ENCODE data around the gene FBN2. TPM values are rescaled to one million over a fixed set of nuclear protein-coding genes. Genes with fewer than 3 reads are reported as not detected.

The FBN2 gene
- total and polyA plus RNA-seq, 2 experiments from 2014 or later: 41.0 to 143 TPM

DNA sequence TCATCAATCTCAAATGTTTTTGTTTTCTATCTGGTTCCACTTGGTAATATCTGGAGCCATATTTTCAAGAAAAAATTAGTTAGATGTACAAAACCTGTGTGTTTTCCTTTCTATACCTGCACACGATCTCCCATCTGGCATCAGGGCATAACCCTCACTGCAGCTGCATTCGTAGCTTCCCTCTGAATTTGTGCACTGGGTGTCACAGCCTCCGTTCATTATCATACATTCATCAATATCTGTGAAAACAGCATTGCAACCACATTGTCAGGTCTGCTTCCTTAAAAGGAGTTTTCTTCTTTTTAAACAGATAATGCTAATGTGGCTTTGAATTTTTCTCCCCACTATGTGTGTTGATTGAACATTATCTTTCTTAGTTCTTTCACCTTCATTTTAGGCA is 202.7 kb downstream of the FBN2 start:
- Histone ChIP-seq H3K27ac (no peak overlapping the region), H3K9me2 (replicated peaks; ENCODE audit: insufficient read depth) (no peaks in the 10 kb centered on the region), H3K4me3 (no peak overlapping the region), H3K9me3 (ENCODE audit: low read depth) (no peaks in the 10 kb centered on the region), H3K79me2 (no peaks in the 10 kb centered on the region), H4K20me1 (ENCODE audit: insufficient read depth, poor library complexity, severe bottlenecking) (no peaks in the 10 kb centered on the region), H3K4me2 (no peak overlapping the region), H3K4me1 (ENCODE audit: insufficient read depth) (no peaks in the 10 kb centered on the region), H2AFZ (no peak overlapping the region), H3K36me3 (replicated peaks; ENCODE audit: insufficient read depth, low read depth) (peaks cover 2% of the 10 kb centered on the region), H3K27me3 (no peaks in the 10 kb centered on the region)
- TF ChIP-seq EZH2phosphoT487 (IDR thresholded peaks at IDR 0.05; ENCODE audit: low read depth, severe bottlenecking, unreplicated experiment): no peak
- no peak for TF ChIP-seq EZH2 (IDR thresholded peaks at IDR 0.05; ENCODE audit: borderline replicate concordance)
- TF ChIP-seq, protein P1, sequence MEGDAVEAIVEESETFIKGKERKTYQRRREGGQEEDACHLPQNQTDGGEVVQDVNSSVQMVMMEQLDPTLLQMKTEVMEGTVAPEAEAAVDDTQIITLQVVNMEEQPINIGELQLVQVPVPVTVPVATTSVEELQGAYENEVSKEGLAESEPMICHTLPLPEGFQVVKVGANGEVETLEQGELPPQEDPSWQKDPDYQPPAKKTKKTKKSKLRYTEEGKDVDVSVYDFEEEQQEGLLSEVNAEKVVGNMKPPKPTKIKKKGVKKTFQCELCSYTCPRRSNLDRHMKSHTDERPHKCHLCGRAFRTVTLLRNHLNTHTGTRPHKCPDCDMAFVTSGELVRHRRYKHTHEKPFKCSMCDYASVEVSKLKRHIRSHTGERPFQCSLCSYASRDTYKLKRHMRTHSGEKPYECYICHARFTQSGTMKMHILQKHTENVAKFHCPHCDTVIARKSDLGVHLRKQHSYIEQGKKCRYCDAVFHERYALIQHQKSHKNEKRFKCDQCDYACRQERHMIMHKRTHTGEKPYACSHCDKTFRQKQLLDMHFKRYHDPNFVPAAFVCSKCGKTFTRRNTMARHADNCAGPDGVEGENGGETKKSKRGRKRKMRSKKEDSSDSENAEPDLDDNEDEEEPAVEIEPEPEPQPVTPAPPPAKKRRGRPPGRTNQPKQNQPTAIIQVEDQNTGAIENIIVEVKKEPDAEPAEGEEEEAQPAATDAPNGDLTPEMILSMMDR (IDR thresholded peaks at IDR 0.05; ENCODE audit: poor library complexity): no peak
- WGBS (ENCODE audit: low lambda C conversion rate, missing lambda C conversion rate): 93% methylated on average over 3 of the region's 3 CpGs
- no peak for DNase-seq (ENCODE audit: low spot score)

DNA sequence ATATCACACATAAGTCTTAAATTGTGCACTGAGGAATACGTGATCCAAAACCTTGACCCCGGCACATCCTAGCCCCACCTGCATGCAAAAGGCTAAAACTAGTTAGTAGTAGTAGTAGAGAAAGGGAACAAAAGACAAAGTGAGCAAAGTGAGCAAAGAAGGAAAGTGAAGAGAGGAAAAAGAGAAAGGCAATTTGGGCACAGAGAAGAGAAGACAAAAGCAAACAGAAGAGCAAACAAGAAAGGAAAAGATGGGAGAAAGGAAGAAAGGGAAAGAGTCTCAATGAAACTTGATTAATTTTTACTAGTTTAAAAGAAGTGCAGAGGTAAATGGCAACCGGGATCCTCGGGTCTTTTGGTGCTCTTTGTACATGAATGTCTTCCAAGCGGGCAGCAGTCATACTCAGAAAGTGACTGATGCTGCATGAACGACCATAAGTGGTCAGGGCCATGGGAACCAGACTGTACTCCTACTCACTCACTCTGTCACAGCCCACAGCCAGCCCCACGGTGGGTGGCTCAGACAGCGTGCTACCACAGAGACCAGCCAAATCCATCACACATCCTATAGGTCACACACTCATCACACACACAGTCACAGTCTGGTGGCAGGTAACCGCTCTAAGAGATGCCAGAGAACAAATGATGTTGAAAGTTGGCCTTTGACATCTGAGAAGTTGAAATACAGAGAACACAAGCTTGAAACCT is 203.9 kb downstream of the FBN2 start:
- H3K79me2 ChIP-seq: no peaks in the 10 kb centered on the region
- 95% methylated on average over 9 of the region's 9 CpGs for WGBS (ENCODE audit: low lambda C conversion rate, missing lambda C conversion rate)

DNA sequence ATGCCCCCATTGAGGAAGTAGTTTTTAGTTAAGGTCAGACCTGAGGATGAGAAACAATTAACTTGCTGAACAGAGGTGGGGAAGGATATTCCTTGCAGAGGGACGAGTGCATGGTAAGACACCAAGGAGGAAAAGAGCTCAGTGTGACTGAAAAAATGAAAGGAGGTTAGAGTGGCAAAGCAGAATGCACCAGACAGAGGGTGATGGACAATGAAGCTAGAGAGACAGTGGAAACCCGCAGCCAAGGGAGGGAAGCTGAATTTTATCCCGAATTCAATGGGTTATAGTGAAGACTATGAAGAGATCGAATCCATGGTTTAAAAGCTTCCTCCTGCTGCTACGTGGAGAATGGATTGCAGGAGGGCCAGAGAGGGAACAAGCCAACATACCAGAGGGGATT is 206.8 kb downstream of the FBN2 start:
- Histone ChIP-seq H3K27me3 (no peaks in the 10 kb centered on the region), H3K79me2 (no peaks in the 10 kb centered on the region), H2AFZ (no peak overlapping the region), H3K4me2 (no peak overlapping the region), H3K36me3 (replicated peaks; ENCODE audit: insufficient read depth, low read depth) (peaks cover 2% of the 10 kb centered on the region), H3K9me2 (replicated peaks; ENCODE audit: insufficient read depth) (no peaks in the 10 kb centered on the region), H3K27ac (no peak overlapping the region), H3K9me3 (ENCODE audit: low read depth) (no peaks in the 10 kb centered on the region), H4K20me1 (ENCODE audit: insufficient read depth, poor library complexity, severe bottlenecking) (no peaks in the 10 kb centered on the region), H3K4me3 (no peak overlapping the region), H3K4me1 (ENCODE audit: insufficient read depth) (no peaks in the 10 kb centered on the region)
- TF ChIP-seq EZH2phosphoT487 (IDR thresholded peaks at IDR 0.05; ENCODE audit: low read depth, severe bottlenecking, unreplicated experiment): no peak
- TF ChIP-seq, protein P1 (IDR thresholded peaks at IDR 0.05; ENCODE audit: poor library complexity): no peak
- TF ChIP-seq EZH2 (IDR thresholded peaks at IDR 0.05; ENCODE audit: borderline replicate concordance): no peak
- 94% methylated on average over 5 of the region's 5 CpGs for WGBS (ENCODE audit: low lambda C conversion rate, missing lambda C conversion rate)
- no peak for DNase-seq (ENCODE audit: low spot score)

More for the DNA sequence above, 203.9 kb downstream of the FBN2 start:
- no peak overlapping the region for H3K4me2 ChIP-seq
- no peak overlapping the region for H3K27ac ChIP-seq
- H3K4me3 ChIP-seq: no peak overlapping the region
- no peaks in the 10 kb centered on the region for H3K4me1 ChIP-seq (ENCODE audit: insufficient read depth)
- H3K9me2 ChIP-seq (replicated peaks; ENCODE audit: insufficient read depth): no peaks in the 10 kb centered on the region
- no peak overlapping the region for H2AFZ ChIP-seq
- H3K9me3 ChIP-seq (ENCODE audit: low read depth): no peaks in the 10 kb centered on the region
- no peak for TF ChIP-seq EZH2 (IDR thresholded peaks at IDR 0.05; ENCODE audit: borderline replicate concordance)
- TF ChIP-seq EZH2phosphoT487 (IDR thresholded peaks at IDR 0.05; ENCODE audit: low read depth, severe bottlenecking, unreplicated experiment): no peak
- TF ChIP-seq, protein P1 (IDR thresholded peaks at IDR 0.05; ENCODE audit: poor library complexity): no peak
- H4K20me1 ChIP-seq (ENCODE audit: insufficient read depth, poor library complexity, severe bottlenecking): no peaks in the 10 kb centered on the region
- no peaks in the 10 kb centered on the region for H3K27me3 ChIP-seq
- DNase-seq (ENCODE audit: low spot score): no peak
- H3K36me3 ChIP-seq (replicated peaks; ENCODE audit: insufficient read depth, low read depth): peaks cover 2% of the 10 kb centered on the region
